Kidney glomerular epithelial cell (primary cell): Measurements from ENCODE around the gene SMIM41.

Experiments used
- DNase-seq: peaks from one replicate; lab custom pipeline; 2025; lab: John Stamatoyannopoulos, UW

The SMIM41 gene

DNA sequence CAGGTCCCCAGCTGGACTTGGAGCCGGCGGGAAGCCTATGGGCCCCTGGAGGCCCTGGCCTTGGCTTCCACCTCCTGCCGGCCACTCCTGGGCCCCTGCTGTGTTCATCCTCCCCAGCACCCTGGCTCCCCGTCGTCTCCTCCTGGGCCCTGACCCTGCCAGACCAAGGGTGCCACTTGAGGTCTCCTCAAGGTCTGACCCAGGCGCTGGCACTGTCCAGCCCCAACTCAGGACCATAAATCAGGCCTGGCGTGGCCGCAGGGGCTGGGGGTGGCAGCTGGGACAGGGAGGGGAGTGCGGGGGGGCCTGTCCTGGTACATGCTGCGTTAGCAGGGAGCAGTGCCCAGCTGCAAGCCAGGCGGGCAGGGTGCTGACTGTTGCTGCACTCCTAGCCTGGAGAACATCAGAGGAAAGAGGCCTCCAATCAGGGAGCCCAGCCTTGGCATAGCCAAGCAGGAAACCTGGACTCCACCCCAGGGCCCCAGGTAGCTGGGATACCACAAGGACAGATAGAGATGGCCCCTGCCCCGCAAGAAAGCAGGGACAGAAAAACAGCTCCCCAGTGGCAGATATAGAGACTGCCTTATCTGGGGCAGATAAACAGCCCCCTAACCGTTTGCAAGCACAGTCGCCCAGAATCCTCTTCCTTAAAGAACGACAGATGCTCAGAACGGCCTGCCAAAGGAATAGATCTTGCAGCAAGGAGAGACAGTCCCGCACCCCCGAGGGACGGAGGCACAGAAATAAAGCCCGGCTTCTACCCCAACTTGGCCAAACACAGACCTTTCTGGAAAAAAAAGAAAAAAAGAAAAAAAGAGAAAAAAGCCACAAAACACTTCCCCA lies 16.2 kb upstream of the SMIM41 start:
- no peak for DNase-seq

DNA sequence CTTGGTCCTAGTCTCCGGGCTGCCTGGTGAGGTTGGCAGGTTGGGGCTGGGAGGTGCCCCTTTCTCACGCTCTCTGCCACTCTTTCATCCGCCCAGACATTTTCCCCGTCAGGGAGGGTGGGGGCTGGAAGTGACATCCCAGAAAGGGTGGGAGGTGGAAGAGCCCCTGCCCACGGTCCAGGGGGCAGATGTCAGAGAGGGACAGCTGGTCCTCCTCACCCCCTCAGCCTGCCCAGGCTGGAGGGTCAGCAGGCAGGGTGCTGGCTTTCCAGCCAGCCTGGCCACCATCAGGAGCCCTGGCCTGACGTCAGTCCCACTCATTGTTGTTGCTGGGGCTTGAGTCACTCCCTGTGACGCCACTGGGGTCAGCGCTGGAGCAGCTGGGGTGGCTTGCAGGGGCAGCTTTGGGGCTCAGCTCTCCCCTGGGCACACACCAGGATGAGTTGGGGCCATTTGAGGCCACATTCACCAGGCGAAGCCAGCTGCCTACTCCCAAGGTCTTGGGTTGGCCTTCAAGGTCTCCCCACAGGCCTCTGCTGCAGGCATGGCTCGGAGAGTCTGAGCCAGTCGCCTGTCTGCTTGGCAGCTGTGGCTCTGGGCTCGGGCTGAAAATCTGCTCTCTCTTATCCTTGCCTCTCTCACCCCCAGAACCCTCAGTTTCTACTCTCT lies 15.4 kb upstream of the SMIM41 start:
- DNase-seq = no peak

DNA sequence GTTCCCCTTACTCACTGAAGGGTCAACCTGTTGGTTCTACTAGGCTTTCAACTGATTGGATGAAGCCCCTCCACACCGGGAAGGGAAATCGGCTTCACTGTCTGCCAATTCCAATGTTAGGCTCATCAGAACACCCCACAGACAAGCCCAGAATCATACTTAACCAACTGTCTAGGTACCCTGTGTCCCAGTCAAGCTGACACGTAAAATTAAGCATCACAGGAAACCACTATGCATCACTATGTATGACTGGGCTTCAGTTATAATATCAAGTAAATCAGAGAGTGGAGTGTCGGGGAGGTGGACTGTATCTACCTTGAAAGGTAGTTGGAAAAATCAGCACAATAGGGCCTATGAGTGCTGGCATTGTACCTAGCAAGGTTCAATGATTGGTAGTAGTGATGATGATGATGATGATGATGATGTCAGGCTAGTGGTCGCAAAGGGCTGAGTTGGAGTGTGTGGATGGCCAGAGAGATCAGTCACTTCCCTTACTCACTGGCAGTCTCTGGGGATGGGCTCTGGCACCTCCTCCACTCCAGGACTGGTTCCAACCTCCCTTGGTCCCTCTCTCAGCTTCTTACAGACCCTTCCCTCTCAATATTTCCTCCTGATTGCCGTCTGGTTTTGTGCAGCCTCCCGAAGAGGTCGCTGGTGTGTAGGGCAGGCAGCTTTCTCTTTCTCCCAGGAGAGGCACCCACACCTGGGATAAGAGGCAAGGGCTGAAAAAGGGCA lies 13.0 kb upstream of the SMIM41 start:
- DNase-seq = no peak

DNA sequence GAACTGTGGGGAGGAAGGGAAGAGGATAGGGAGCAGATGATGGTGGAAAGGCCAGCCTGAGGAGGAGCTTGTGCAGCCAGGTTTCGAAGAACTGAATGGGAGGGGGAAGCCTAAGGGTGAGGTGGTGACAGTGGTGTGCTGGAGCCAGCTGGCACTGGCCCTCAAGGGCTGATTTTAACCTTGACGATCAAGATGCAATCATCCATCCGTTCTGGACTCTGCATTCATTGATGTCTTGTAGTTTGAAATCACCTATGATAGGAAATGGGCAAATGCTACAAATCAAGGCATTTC lies 12.5 kb upstream of the SMIM41 start:
- DNase-seq = no peak

DNA sequence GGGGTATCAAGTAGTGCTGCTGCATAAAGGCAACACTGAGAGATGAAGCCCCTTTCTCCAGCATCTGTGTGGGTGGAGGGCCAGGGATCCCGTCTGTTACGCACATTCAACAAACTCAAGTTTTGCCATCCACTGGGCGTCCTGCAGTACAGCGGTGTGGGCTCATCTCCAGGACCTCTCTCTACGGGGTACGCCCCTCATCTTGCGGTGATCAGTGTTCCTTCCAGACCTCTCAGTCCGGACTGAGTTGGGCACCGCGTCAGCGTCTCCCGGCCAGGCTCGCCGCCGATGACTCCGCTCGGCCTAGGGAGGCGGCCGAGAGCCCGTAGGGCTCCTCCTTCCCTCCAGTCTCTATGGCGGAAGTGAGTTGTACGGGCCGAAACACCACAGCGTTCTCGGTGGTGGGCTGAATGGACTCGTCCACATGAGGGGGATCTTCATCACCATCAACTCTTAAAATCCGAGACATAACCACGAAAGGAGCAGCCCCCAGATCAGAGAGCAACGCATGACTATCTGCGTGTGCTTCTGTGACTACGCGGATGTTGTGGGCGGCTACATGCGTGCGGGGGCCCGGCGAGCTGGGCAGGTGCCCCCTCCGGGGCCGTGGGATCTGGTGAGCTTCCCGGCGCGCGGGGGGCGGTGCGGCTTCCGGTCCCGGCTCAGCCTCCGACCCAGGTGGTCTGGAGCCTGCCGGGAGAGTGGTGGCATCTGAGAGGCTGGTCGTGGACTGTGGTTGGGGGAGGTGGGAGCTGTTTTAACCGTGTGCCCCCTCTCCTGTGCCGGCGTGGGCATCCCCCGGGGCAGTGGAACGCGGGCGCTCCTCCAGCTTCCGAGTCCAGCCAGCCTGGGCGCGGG lies 9.9 kb upstream of the SMIM41 start, which contains the start of gene ATG101:
Gene ATG101, plus strand, starts transcription at position 652 of the 858 bp plus-strand sequence. CDS start 3,673 bp downstream, outside the sequence.
- DNase-seq = peak; percentile 88

DNA sequence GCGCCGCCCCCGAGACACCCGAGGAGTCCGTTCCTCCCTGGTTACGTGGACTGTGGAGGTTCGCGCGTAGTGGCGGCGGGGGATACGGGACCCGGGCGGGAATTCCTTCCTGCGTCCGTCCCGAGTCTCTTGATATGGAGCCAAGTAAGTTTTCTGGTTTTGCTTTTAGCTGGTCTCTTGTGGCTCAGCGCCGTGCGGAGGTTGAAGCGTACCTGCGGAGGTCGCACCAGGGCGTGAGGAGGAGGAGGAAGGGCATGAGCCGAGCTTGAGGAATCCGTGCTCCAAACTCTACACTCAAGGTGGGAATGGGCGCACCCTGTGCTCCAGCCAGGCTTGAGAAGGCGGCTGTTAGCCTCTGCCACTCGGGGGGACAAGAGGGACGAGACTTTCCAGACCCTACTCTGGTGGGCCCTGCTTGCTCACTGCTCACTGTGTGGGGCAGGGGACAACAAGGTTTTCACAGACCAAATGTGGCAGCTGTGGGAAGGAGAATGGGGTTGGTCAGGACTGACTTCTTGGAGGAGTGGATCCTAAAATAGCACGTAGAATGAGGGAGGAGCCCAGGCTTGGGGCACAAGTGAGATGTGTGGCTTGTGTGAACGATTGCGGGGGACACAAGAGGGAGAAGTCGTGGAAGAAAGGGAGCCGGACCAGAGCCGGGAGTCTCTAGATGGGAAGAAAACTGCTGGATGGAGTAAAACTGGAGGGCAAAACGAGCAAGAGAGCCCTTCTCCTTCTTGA lies 9.1 kb upstream of the SMIM41 start:
- no peak for DNase-seq

DNA sequence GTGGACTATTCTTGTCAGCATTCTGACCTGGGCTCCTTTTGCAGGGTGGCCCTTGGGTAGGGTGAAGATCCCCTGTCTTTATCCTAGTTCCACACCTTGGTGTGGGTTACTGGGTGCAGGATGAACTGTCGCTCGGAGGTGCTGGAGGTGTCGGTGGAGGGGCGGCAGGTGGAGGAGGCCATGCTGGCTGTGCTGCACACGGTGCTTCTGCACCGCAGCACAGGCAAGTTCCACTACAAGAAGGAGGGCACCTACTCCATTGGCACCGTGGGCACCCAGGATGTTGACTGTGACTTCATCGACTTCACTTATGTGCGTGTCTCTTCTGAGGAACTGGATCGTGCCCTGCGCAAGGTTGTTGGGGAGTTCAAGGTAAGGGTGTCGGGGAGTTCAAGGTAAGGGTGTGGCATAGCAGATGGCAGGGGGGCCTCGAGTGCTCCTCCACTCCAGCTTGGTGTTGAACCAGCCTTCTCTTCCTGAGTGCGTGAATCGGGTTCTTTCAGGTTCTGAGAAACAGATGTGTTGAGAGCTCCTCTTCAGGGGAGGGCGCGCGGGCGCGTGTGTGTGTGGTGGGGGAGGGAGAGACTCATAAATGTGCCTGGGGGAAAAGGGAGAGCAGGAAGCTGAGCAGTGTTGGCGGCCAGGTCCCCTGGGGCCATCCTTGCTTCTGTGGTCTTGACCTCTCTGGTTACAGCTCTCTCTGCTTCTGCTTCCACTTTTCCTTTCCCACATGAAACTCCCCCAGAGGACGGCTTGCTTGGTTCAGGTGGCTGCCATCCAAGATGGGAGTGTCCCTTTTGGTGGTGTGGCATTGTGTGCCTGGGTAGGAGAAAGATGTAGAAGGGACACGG lies 5.7 kb upstream of the SMIM41 start:
- DNase-seq = no peak

DNA sequence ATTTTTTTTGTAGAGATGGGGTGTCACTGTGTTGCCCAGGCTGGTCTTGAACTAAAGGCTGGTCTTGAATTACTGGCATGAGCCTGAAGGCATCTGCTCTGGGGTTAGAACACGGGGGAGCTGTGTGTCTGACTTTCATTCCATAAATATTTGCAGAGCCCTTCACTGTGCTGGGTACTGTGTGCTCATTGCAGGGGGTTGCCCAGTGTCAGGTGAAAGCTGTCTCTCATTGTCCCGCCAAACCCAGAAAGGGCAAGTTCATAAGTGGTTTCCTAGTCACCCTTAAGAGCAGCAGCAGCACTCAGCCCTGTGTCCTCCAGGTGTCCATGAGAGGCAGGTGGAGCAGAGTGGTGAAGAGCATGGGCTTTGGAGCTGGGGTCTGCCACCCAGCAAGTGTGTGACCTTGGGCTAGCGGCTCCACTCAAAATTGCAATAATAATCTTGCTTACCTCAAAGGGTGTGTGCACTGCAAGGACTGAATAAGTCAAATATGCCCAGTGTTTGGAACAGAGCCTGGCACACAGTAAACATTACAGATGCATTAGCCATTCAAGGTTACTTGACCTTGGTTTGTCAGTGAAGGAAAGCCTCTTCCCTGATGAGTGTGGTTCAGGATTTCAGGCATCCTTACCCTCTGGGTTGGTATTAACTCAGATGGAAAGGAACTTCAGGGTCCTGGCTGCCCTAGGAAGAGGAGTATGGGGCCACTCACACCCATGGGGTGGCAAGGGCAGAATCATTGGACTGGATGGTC lies 4.4 kb upstream of the SMIM41 start:
- DNase-seq = peak; percentile 68

DNA sequence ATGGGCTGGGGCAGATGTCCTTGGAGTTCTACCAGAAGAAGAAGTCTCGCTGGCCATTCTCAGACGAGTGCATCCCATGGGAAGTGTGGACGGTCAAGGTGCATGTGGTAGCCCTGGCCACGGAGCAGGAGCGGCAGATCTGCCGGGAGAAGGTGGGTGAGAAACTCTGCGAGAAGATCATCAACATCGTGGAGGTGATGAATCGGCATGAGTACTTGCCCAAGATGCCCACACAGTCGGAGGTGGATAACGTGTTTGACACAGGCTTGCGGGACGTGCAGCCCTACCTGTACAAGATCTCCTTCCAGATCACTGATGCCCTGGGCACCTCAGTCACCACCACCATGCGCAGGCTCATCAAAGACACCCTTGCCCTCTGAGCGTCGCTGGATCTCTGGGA lies 2.7 kb upstream of the SMIM41 start:
- DNase-seq = no peak

DNA sequence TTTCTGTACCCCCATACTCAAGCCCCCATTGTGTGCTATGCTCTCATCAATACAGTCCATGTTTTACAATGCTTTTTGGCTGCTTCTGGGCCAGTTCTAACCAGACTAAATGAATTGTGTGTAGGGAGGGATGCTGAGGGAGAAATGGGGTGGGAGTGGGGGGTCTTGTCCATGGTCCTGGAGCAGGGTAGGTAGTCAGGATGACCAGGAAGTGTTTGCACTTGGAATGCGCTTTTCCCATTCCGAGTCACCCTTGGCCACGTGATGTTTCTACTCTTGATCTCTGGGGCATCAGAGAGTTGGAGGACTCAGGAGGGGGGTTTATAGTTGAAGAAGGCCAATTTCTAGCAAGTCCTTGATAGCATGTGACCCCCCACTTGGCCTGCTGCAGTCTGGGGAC lies 1.2 kb upstream of the SMIM41 start:
- no peak for DNase-seq

DNA sequence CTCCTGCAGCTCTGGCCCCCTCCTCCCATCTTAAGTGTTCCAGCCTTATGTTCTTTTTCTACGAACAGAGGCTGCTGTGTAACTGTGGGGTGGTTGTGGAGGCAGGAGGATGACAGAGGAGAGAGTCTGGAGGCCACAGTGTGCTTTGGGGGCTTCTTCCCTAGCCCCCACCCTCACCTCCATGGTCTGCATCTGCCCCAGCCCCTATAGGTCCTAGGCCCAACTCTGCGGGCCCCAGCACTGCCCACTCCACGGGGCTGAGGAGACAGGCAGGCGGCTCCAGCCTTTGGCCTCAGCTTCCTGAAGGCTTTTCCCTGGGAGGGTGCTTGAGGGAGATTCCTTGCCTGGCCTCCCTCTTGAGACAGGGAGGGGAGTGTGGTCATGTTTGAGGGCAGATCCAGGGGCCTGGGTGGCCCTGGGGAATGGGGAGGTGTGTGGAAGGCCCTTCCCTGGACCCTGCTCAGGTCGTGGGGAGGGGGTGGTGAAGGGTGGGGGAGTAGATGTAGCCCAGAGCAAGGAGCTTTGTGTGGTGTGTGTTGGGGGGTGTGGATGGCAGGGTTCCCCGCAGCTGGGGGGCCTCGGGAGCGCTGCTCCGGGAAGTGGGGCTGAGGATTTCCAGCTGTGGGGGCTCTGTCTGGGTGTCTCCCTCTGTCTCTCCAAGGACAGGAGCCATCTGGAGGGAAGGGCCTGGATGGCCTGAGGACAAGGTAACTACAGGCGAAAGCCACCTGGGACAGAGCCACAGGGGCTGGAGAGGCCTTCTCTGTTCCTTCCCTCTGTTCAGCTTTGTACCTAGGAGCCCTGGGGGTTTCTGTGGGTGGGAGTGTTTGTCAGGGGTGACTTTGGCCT lies 1.1 kb downstream of the SMIM41 start:
- DNase-seq = no peak

DNA sequence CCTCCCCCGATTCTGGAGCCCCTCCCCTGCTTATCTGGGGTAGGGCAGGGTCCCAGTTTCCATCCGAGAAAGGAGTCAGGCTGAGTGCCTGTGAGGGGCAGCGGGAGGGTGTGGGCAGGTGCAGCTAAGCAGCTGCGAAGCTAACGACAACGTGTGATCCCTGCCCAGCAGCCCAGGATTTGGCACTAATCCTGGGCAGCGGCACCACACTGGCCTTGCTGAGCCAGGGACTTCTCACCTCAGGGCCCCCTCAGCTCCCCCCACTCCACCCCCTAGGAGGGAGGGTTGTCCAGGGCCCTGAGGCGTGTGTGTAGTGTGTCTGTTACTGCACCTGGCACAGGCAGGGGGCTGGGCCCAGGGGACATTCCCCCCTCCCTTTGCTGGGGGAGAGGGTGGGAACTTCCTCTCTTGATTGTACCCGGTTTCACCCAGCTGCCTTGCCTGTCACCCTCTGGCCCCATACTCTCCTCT lies 1.8 kb downstream of the SMIM41 start:
- DNase-seq = no peak

DNA sequence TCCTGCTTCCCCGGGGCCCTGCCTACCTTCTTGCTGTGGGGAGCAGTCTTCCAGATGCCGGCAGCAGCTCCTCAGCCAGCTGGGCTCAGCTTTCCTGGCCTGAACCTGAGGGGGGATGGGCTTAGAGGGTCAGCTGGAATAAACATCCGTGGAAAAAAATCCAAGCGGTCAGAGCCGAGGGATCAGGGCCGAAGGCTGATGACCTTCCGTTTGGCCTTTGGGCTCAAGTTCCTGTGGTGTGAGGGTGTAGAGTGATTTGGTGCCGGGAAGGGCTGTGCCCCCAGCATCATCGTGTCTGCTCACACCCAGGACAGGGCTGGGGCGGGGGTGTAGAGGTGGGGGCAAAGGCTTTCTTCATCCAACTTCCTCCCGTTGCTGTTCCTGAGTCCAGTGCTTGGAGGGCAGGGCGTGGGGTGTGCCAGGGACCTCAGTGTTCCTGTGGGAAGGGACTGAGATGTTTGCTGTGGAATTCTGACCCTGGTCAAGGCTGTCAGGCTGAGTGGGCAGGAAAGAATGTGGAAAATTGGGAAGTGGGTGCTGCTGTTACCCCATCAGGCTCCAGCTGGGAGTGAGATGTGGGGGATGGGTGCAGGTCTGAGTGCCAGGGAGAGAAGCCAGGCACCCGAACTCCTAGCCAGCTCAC lies 2.6 kb downstream of the SMIM41 start:
- DNase-seq = no peak

DNA sequence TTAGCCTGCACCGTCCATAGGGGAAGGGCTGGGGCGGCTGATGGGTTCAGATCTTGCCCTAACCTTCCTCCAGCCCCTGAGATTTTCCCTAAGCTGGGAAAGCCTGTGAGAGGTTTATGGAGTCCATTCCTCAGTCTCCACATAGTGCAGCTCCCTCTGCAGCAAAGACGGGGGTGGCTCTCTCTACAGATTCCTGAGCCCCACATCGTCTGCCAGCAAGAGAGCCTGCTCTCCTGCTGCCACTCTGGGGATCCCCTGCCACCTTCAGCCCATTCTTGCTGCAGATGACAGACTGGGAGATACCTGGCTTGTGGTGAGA lies 3.1 kb downstream of the SMIM41 start:
- no peak for DNase-seq

DNA sequence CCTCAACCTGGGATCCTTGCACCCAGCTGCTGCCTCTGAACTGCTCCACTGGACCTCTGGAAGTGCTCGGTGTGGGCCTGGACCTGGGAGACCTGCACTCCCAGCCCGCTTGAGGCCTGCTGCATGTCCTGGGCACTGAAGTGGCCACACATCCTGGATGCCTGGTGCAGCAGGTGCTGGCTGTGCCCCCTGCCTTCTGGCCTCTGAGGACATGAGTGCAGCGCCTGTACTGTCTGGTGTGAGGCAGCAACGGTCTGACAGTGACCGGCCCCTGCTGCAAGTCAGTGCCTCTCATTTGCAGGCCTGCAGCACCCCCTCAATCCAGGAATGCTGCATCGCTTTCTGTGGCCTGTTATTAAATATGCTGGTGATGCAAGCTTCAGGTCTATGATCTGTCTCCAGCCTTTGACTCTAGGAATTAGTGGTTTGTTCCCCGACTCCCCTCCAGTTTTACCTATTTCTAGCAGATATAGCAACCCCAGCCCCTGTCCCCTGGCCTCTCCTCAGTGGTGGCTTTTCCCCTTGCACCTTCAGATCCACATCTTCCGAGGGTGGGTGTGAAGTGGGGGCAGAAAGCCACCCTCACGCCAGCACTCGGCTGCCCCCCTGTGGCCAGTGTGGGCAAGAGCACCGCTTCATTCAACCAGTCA lies 3.6 kb downstream of the SMIM41 start:
- peak; percentile 31 for DNase-seq

DNA sequence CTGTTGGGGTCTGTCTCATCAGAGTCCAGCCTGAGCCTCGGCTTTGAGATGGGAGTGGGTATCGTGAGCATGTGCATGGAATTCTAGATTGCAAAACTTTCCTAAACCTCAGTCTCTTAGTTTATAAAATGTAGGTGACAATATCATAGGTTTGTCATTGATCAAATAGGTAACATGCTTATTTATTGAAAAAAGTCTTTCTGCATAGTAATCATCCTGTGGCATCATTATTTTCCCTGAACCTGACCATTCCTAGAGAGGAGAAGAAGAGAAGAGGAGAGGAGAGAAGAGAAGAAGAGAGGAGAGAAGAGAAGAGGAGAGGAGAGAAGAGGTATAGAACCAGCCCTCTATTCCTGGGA lies 4.1 kb downstream of the SMIM41 start:
- DNase-seq = no peak

DNA sequence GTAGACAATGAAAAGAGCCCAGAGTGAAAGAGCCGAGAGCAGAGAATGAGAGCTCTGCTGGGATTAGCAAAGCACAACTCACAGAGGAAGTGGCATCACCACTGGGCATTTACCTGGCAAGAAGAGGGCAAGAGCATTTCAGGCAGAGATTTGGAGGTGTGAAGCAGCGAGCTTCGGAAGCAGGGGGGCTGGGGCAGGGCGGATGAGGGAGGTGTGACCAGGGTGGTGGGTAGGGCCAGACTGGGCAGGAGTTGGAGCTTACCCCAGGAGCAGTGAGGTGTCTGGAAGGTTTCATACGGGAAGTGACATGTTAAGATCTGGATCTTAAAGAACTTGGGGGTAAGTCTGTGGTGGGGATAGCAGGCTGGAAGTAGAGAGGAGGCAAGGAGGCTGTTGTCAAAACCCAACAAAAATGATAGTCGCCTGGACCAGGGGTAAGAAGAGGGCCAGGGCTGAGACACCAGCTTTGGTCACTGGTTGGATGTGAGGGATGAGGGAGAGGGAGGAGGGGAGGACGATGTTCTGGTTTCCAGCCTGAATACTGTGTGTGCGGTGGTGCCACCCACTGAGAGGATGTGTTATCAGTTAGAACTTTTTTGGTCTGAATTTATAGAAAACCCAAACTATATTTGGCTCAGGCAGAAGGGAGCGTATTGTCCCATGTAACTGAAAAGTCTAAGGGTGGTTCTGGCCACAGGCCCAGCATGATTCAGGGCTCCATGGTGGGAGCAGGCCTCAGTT lies 5.2 kb downstream of the SMIM41 start:
- DNase-seq = no peak
